ENCODE measurements around the gene OR2S2. TPM values are rescaled to one million over a fixed set of nuclear protein-coding genes. Genes with fewer than 3 reads are reported as not detected.
A peak's percentile ranks its signal among the peaks of the same experiment; 100 is the strongest.
"Not testable (repeated sequence)": the region's sequence is repeated elsewhere in the genome, so short reads cannot be mapped to it uniquely, and the experiment has no call there.

The OR2S2 gene
- total RNA-seq, 1 experiment from 2014 or later = not detected

- DNase-seq (ENCODE audit: low read depth) = not testable (repeated sequence)
Measured at GRCh38 chr9:35934069-35934468, 23.9 kb downstream of the OR2S2 start.

- no peak for DNase-seq (ENCODE audit: low read depth)
Measured at GRCh38 chr9:35933550-35934067, 24.3 kb downstream of the OR2S2 start.

GRCh38 chr9:35932735-35933134, 25.2 kb downstream of the OR2S2 start:
- no peak for DNase-seq (ENCODE audit: low read depth)

- DNase-seq (ENCODE audit: low read depth) = no peak
Measured at GRCh38 chr9:35930989-35931388, 27.0 kb downstream of the OR2S2 start.

GRCh38 chr9:35930521-35930920, 27.4 kb downstream of the OR2S2 start:
- DNase-seq (ENCODE audit: low read depth) = no peak

- no peak for DNase-seq (ENCODE audit: low read depth)
Measured at GRCh38 chr9:35929453-35929718, 28.6 kb downstream of the OR2S2 start.

GRCh38 chr9:35928591-35929452, 29.1 kb downstream of the OR2S2 start:
- DNase-seq (ENCODE audit: low read depth) = no peak

- peak; percentile 96 for DNase-seq (ENCODE audit: low read depth)
Measured at GRCh38 chr9:35923927-35924763, 33.8 kb downstream of the OR2S2 start.

- no peak for DNase-seq (ENCODE audit: low read depth)
Measured at GRCh38 chr9:35923598-35923926, 34.4 kb downstream of the OR2S2 start.

GRCh38 chr9:35920051-35920620, 37.8 kb downstream of the OR2S2 start:
- DNase-seq (ENCODE audit: low read depth) = peak; percentile 34

GRCh38 chr9:35919212-35920008, 38.5 kb downstream of the OR2S2 start:
- no peak for DNase-seq (ENCODE audit: low read depth)

GRCh38 chr9:35918780-35919179, 39.2 kb downstream of the OR2S2 start:
- DNase-seq (ENCODE audit: low read depth) = no peak

- no peak for DNase-seq (ENCODE audit: low read depth)
Measured at GRCh38 chr9:35917261-35917660, 40.7 kb downstream of the OR2S2 start.

- DNase-seq (ENCODE audit: low read depth) = no peak
Measured at GRCh38 chr9:35915681-35916294, 42.2 kb downstream of the OR2S2 start.

- peak; percentile 26 for DNase-seq (ENCODE audit: low read depth)
Measured at GRCh38 chr9:35914301-35914807, 43.6 kb downstream of the OR2S2 start.

- not testable (repeated sequence) for DNase-seq (ENCODE audit: low read depth)
Measured at GRCh38 chr9:35913429-35913828, 44.5 kb downstream of the OR2S2 start.

GRCh38 chr9:35912791-35913400, 45.1 kb downstream of the OR2S2 start:
- DNase-seq (ENCODE audit: low read depth) = no peak

GRCh38 chr9:35911690-35912089, 46.3 kb downstream of the OR2S2 start:
- no peak for DNase-seq (ENCODE audit: low read depth)

GRCh38 chr9:35910613-35911359, 47.2 kb downstream of the OR2S2 start:
- peak; percentile 79 for DNase-seq (ENCODE audit: low read depth)
